Heart left ventricle (tissue), 16 donors: ENCODE measurements around the gene VAT1L. TPM values are rescaled to one million over a fixed set of nuclear protein-coding genes. Genes with fewer than 3 reads are reported as not detected.

Experiments
- ATAC-seq, 4 donors: fragments of 200-7000 bp; cut with Tn5 transposase; one replicate each; pipeline ENCODE4 v1.9.1; 2020 to 2022; ENCODE audit warnings: moderate library complexity in 4 of 4, mild to moderate bottlenecking in 3 of 4, moderate number of reproducible peaks in 1 of 4
- DNase-seq, 5 donors: peaks; one replicate each; pipeline ENCODE4 v3.0.0-alpha.2; 2020
- H3K27ac ChIP-seq, 12 donors: fragments of 200-600 bp; sonication (generic) in 4 of 12; one replicate each; pipeline versions ENCODE4 v1.5.0 to v1.8.0; 2016 to 2022; ENCODE audit warnings: mild to moderate bottlenecking in 2 of 12
- H3K27me3 ChIP-seq, 9 donors: fragments of 200-600 bp; sonication (generic) in 2 of 9; one replicate each; pipeline versions ENCODE4 v1.5.1 to v1.8.0; 2016 to 2022; ENCODE audit warnings: mild to moderate bottlenecking in 3 of 9
- H3K36me3 ChIP-seq, 9 donors: fragments of 200-600 bp; sonication (generic) in 2 of 9; one replicate each; pipeline versions ENCODE4 v1.5.0 to v1.8.0; 2018 to 2022; ENCODE audit warnings: mild to moderate bottlenecking in 2 of 9
- H3K4me1 ChIP-seq, 12 donors: fragments of 200-600 bp; sonication (generic) in 4 of 12; one replicate each; pipeline versions ENCODE4 v1.5.0 to v1.8.0; 2016 to 2022; ENCODE audit warnings: mild to moderate bottlenecking in 3 of 12
- H3K4me3 ChIP-seq, 12 donors: fragments of 200-600 bp; sonication (generic) in 4 of 12; one replicate each; pipeline versions ENCODE4 v1.5.0 to v1.8.0; 2017 to 2022; ENCODE audit warnings: mild to moderate bottlenecking in 9 of 12, moderate library complexity in 4 of 12
- H3K9me3 ChIP-seq, 12 donors: fragments of 200-600 bp; sonication (generic) in 4 of 12; one replicate each; pipeline versions ENCODE4 v1.5.0 to v1.8.0; 2016 to 2022; ENCODE audit warnings: mild to moderate bottlenecking in 1 of 12
- POLR2A ChIP-seq, 2 donors: fragments of 450-650 bp; IDR thresholded peaks; one replicate each; pipeline ENCODE4 v1.6.1; 2017; ENCODE audit warnings: antibody characterized with exemption in 2 of 2, mild to moderate bottlenecking in 2 of 2, moderate library complexity in 2 of 2
- WGBS, 4 donors: extraction: QIAGEN DNeasy Blood & Tissue Kit in 2 of 4; methylation state at CpG; one replicate each; pipeline versions ENCODE4 v1.1.5 to v1.1.7; 2013 to 2018; 5-methylcytosine and 5-hydroxymethylcytosine counted together
- intact Hi-C, 10 donors: fragments of 100-400 bp; cut with DNase I; formaldehyde crosslinking; loops; one replicate each; pipeline versions ENCODE4 v1.11.1 to v1.14.2; 2022
- long read RNA-seq, 3 donors: library from polyadenylated mRNA; unstranded; transcript quantifications; one replicate each; pipeline ENCODE4 v2.0.0, GENCODE V29; 2020 to 2021
- polyA plus RNA-seq, 2 donors: library from polyadenylated mRNA; stranded (reverse); fragments of 200-250 nt; gene quantifications; one replicate each; pipeline ENCODE4 v1.2.3, GENCODE V29; 2013
- total RNA-seq, 9 donors: library from RNA; depleted of rRNA in 2 of 9; stranded (reverse); fragments of >200 nt in 2 of 9; fragmentation: NEBNext Ultra II Directional in 3 of 9; extraction: Animal tissue kit (Norgen Biotek cat#: 25700) in 3 of 9; gene quantifications; one replicate each; pipeline versions ENCODE4 v1.1.0 to v1.2.4, GENCODE V29; 2016 to 2023
- TF ChIP-seq, protein P1 (sequence below), 12 donors: fragments of 200-600 bp; sonication (generic) in 4 of 12; IDR thresholded peaks; one replicate each; pipeline versions ENCODE4 v1.5.0 to v1.8.0; 2018 to 2022; ENCODE audit warnings: antibody characterized with exemption in 12 of 12, mild to moderate bottlenecking in 5 of 12
- donor health status: ischemic (EF 13 %, LVEDD 7.1; RV severe dilation, severe dysfunction).
- donor health status: healthy with polysubstance abuse.
- donor health status: DM: no; HTN: yes; CAD: no.
- donor health status: DM: no; HTN: no; CAD: no.
- donor health status: ischemic (EF 25% LVEDD 6.9; RV normal size, moderate dysfunction).
- donor health status: ischemic (EF 25% LVEDD 5.7; RV mildly dilated, moderate dysfunction).
- donor health status: healthy.
- donor health status: DM: yes; HTN: yes; CAD: no.
- donor health status: ischemic (EF 35%, LVEDD 5.7; RV mildly dilated, moderate dysfunction).
- donor health status: nonischemic (EF 11% LVEDD 7.7; RV severe dilation, severe dysfunction).
- donor health status: DM: yes; HTN: yes; CAD: no.
- donor health status: PGD.
- donor health status: ischemic (EF 29% LVEDD 5.4; RV normal size, mild dysfunction).
- donor health status: nonischemic (EF 23%, LVEDD 6.1; RV moderate dilation, normal function).

Gene VAT1L
- total RNA-seq, result 10 to 100 TPM in 6 of 9 donors, 1 to 10 TPM in 3; 2.9 to 57.5 (median 14.3) TPM
- 1 to 10 TPM in 1 of 2 donors, under 1 TPM in 1; 0.32 to 5.9 TPM for polyA plus RNA-seq
- long read RNA-seq, donor 1, transcript VAT1L-201 (9 exons, 3,825 nt), result major isoform, 8 of 17 reads
- long read RNA-seq, donor 1, partial matches to known transcripts, result 7 of 17 reads
- long read RNA-seq, donor 1, other reads (novel, unspliced or antisense), result 2 of 17 reads
- long read RNA-seq, donor 2, transcript VAT1L-201 (9 exons, 3,825 nt), result major isoform, 38 of 56 reads
- long read RNA-seq, donor 2, partial matches to known transcripts, result 13 of 56 reads
- long read RNA-seq, donor 2, other reads (novel, unspliced or antisense), result 5 of 56 reads
- long read RNA-seq, donor 3, transcript VAT1L-201 (9 exons, 3,825 nt), result major isoform, 7 of 17 reads
- long read RNA-seq, donor 3, partial matches to known transcripts, result 8 of 17 reads
- long read RNA-seq, donor 3, other reads (novel, unspliced or antisense), result 2 of 17 reads

- H3K27me3 ChIP-seq, result peaks cover 6 to 66% (median 13%) of the 10 kb centered on the region in 9 donors
- TF ChIP-seq POLR2A (IDR thresholded peaks at IDR 0.05), result no peak
- TF ChIP-seq, protein P1, sequence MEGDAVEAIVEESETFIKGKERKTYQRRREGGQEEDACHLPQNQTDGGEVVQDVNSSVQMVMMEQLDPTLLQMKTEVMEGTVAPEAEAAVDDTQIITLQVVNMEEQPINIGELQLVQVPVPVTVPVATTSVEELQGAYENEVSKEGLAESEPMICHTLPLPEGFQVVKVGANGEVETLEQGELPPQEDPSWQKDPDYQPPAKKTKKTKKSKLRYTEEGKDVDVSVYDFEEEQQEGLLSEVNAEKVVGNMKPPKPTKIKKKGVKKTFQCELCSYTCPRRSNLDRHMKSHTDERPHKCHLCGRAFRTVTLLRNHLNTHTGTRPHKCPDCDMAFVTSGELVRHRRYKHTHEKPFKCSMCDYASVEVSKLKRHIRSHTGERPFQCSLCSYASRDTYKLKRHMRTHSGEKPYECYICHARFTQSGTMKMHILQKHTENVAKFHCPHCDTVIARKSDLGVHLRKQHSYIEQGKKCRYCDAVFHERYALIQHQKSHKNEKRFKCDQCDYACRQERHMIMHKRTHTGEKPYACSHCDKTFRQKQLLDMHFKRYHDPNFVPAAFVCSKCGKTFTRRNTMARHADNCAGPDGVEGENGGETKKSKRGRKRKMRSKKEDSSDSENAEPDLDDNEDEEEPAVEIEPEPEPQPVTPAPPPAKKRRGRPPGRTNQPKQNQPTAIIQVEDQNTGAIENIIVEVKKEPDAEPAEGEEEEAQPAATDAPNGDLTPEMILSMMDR (IDR thresholded peaks at IDR 0.05), result no peak
- peaks cover 0 to 25% (median 7%) of the 10 kb centered on the region in 12 donors for H3K4me1 ChIP-seq
- H3K9me3 ChIP-seq, result no peaks in the 10 kb centered on the region
- peak in 3 of 5 donors; percentile 32 to 34 (median 33) for DNase-seq
- WGBS, 4 donors, result 0 to 1% (median 1%) methylated on average over 39 to 78 of the region's 78 CpGs
- intact Hi-C loops, result loop anchor here in 3 of 10 donors (5.0 to 10.0 kb wide), 3 partner anchors 114 to 184 kb away; no protein-coding TSS in a partner anchor
- peak; percentile 52 to 94 (median 88) for ATAC-seq
- no peaks in the 10 kb centered on the region for H3K36me3 ChIP-seq
- peak within 1 kb of the TSS in 2 of 12 donors; percentile 9 to 22 for H3K27ac ChIP-seq
- H3K4me3 ChIP-seq, result peak within 1 kb of the TSS; percentile 47 to 78 (median 62)
Measured at GRCh38 chr16:77788181-77789084, at the start of gene VAT1L. Gene VAT1L (plus strand): TSS chr16:77788564. CDS start chr16:77788683, 119 bp downstream.

DNA sequence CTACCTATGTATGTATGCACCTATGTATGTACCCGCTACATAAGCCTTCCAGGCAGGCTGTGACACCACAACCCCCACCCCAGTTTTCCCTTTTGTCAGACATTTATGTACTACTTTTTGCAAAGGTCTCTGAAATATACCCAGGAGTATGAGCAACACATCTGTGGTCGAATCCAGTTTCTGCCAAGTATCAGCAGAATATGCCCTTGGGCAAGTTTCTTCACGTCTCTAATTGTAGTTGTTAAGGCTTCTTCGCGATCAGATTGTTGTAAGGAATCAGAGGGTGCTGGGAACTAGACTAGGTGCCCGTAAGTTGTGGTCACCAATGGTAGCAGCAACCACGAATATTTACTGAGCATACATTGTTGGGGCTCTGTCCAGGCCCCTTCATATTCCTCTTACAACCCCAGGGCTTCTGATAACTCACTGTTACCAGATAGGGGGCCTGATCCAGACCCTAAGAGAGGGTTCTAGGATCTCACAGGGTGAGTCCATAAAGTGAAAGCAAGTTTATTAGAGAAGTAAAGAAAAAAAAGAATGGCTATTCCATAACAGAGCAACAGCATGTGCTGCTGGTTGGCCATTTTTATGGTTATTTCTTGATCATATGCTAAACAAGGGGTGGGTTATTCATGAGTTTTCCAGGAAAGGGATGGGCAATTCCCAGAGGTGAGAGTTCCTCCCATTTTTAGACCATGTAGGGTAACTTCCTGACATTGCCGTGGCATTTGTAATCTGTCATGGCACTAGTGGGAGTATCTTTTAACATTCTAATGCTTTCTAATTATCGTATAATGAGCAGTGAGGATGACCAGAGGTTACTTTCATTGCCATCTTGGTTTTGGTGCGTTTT lies 49.4 kb upstream of the VAT1L start:
- DNase-seq, result no peak
- H3K4me3 ChIP-seq, result no peak overlapping the region
- TF ChIP-seq, protein P1 (IDR thresholded peaks at IDR 0.05), result no peak
- no peak for TF ChIP-seq POLR2A (IDR thresholded peaks at IDR 0.05)
- peaks cover 0 to 5% (median 0%) of the 10 kb centered on the region in 12 donors for H3K9me3 ChIP-seq
- no peaks in the 10 kb centered on the region for H3K27me3 ChIP-seq
- intact Hi-C loops, result no loop called here
- ATAC-seq, result no peak
- no peak overlapping the region for H3K27ac ChIP-seq
- 81 to 92% (median 87%) methylated on average over 10 of the region's 10 CpGs for WGBS, 4 donors
- H3K36me3 ChIP-seq, result peaks cover 0 to 24% (median 0%) of the 10 kb centered on the region in 9 donors
- H3K4me1 ChIP-seq, result no peaks in the 10 kb centered on the region

DNA sequence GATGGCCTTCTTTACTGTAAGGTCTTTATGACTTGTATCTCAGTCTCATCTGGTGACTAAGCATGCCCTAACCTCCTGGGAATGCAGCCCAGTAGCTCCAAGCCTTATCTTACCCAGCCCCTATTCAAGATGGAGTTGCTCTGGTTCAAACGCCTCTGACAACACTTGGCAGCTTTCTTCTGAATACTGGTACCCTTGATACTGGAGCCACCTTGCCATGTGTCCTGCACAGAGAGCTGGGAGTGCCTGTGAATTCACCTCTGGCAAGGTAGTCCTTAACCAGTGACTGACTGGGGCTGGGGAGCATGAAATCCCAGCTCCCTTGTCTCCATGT lies 48.8 kb upstream of the VAT1L start:
- Histone ChIP-seq H3K9me3 (peaks cover 0 to 3% (median 0%) of the 10 kb centered on the region in 12 donors), H3K4me1 (no peaks in the 10 kb centered on the region), H3K27ac (no peak overlapping the region), H3K36me3 (peaks cover 0 to 24% (median 0%) of the 10 kb centered on the region in 9 donors), H3K4me3 (no peak overlapping the region), H3K27me3 (no peaks in the 10 kb centered on the region)
- ATAC-seq (no peak), DNase-seq (no peak)
- TF ChIP-seq POLR2A (IDR thresholded peaks at IDR 0.05), result no peak
- TF ChIP-seq, protein P1 (IDR thresholded peaks at IDR 0.05), result no peak
- WGBS, 4 donors, result 14 to 56% (median 47%) methylated on average over 1 of the region's 1 CpG
- intact Hi-C loops, result no loop called here
